HFFc6 (cell line): ENCODE measurements around the gene ZNF775. TPM values are rescaled to one million over a fixed set of nuclear protein-coding genes. Genes with fewer than 3 reads are reported as not detected.

Source experiments
- DNase-seq: peaks from one replicate; pipeline ENCODE4 v3.0.0-alpha.2; 2018
- H3K27ac Mint-ChIP-seq: 2 replicates; pipeline ENCODE4 v1.8.0; 2020; ENCODE audit warnings: mild to moderate bottlenecking, mixed read lengths
- H3K27me3 Mint-ChIP-seq: 2 replicates; pipeline ENCODE4 v1.8.0; 2021; ENCODE audit warnings: mild to moderate bottlenecking, moderate library complexity, mixed read lengths; ENCODE audit not compliant: insufficient read depth
- H3K36me3 Mint-ChIP-seq: 2 replicates; pipeline ENCODE4 v1.8.0; 2021; ENCODE audit warnings: low read depth, mixed read lengths
- H3K4me1 Mint-ChIP-seq: 2 replicates; pipeline ENCODE4 v1.8.0; 2020; ENCODE audit warnings: low read depth, mixed read lengths
- H3K4me3 Mint-ChIP-seq: 2 replicates; pipeline ENCODE4 v1.8.0; 2020; ENCODE audit warnings: mild to moderate bottlenecking, moderate library complexity, mixed read lengths
- H3K9me3 Mint-ChIP-seq: 2 replicates; pipeline ENCODE4 v1.8.0; 2020; ENCODE audit warnings: mild to moderate bottlenecking, mixed read lengths
- CTCF ChIP-seq: fragments of 200-600 bp; sonication (generic); IDR thresholded peaks from 2 replicates; pipeline ENCODE4 v1.5.0; 2021; ENCODE audit warnings: antibody characterized with exemption, mild to moderate bottlenecking
- total RNA-seq, 6 experiments: library from RNA; stranded (reverse); fragmentation: NEBNext Ultra II Directional; extraction: Animal tissue kit (Norgen Biotek cat#: 25700); gene quantifications; 2 replicates in 1 of 6; 3 replicates in 5 of 6; pipeline ENCODE4 v1.2.3, GENCODE V29; 2021

Gene ZNF775
- total RNA-seq, 6 experiments from 2014 or later = 2.7 to 3.8 (median 2.9) TPM

GRCh38 chr7:150407588-150408392, 28.7 kb downstream of the ZNF775 start:
- Mint-ChIP-seq H3K27me3 (peaks cover 2% of the 10 kb centered on the region), H3K4me1 (peaks cover 27% of the 10 kb centered on the region), H3K4me3 (no peak overlapping the region), H3K9me3 (no peaks in the 10 kb centered on the region), H3K27ac (no peak overlapping the region), H3K36me3 (peaks cover 4% of the 10 kb centered on the region; the same call in 1 of the 2 replicates)
- DNase-seq = no peak
- no peak for TF ChIP-seq CTCF

GRCh38 chr7:150408393-150409299, 29.5 kb downstream of the ZNF775 start:
- H3K9me3 Mint-ChIP-seq = no peaks in the 10 kb centered on the region
- H3K36me3 Mint-ChIP-seq = peaks cover 4% of the 10 kb centered on the region; the same call in 1 of the 2 replicates
- TF ChIP-seq CTCF = no peak
- peaks cover 2% of the 10 kb centered on the region for H3K27me3 Mint-ChIP-seq
- H3K4me1 Mint-ChIP-seq = peaks cover 27% of the 10 kb centered on the region
- H3K4me3 Mint-ChIP-seq = no peak overlapping the region
- no peak for DNase-seq
- H3K27ac Mint-ChIP-seq = no peak overlapping the region

GRCh38 chr7:150409300-150410030, 30.3 kb downstream of the ZNF775 start:
- no peak overlapping the region for H3K27ac Mint-ChIP-seq
- H3K36me3 Mint-ChIP-seq = peaks cover 4% of the 10 kb centered on the region; the same call in 1 of the 2 replicates
- no peak overlapping the region for H3K4me3 Mint-ChIP-seq
- H3K4me1 Mint-ChIP-seq = peaks cover 22% of the 10 kb centered on the region
- no peaks in the 10 kb centered on the region for H3K9me3 Mint-ChIP-seq
- peaks cover 2% of the 10 kb centered on the region for H3K27me3 Mint-ChIP-seq
- DNase-seq = no peak
- no peak for TF ChIP-seq CTCF

- peaks cover 19% of the 10 kb centered on the region for H3K4me1 Mint-ChIP-seq
- H3K27me3 Mint-ChIP-seq = peaks cover 3% of the 10 kb centered on the region
- H3K27ac Mint-ChIP-seq = no peak overlapping the region
- no peak for TF ChIP-seq CTCF
- H3K4me3 Mint-ChIP-seq = no peak overlapping the region
- H3K36me3 Mint-ChIP-seq = peaks cover 4% of the 10 kb centered on the region; the same call in 1 of the 2 replicates
- H3K9me3 Mint-ChIP-seq = no peaks in the 10 kb centered on the region
- no peak for DNase-seq
Observed at GRCh38 chr7:150410131-150410530, 31.0 kb downstream of the ZNF775 start.

GRCh38 chr7:150410680-150411346, 31.7 kb downstream of the ZNF775 start:
- TF ChIP-seq CTCF = no peak
- DNase-seq = no peak
- H3K27ac Mint-ChIP-seq = no peak overlapping the region
- no peaks in the 10 kb centered on the region for H3K9me3 Mint-ChIP-seq
- H3K4me1 Mint-ChIP-seq = peaks cover 15% of the 10 kb centered on the region
- peaks cover 2% of the 10 kb centered on the region for H3K27me3 Mint-ChIP-seq
- H3K36me3 Mint-ChIP-seq = peaks cover 4% of the 10 kb centered on the region; the same call in 1 of the 2 replicates
- no peak overlapping the region for H3K4me3 Mint-ChIP-seq
